H54 (cell line): ENCODE data around the gene CHD6.
"Not testable (repeated sequence)": the region's sequence is repeated elsewhere in the genome, so short reads cannot be mapped to it uniquely, and the experiment has no call there.

Source experiments
- DNase-seq: peaks from one replicate; pipeline ENCODE4 v3.0.0; 2011; ENCODE audit warnings: low spot score, mixed read lengths; ENCODE audit not compliant: insufficient read length
- FAIRE-seq: peaks from 3 replicates; lab custom pipeline; 2011; peaks lifted over from hg19 to GRCh38; lab: Jason Lieb, UNC
- POLR2A ChIP-seq: IDR thresholded peaks from 2 replicates; pipeline ENCODE4 v1.6.1; 2011; ENCODE audit warnings: low read depth, mild to moderate bottlenecking, low read length

CHD6 gene

DNA sequence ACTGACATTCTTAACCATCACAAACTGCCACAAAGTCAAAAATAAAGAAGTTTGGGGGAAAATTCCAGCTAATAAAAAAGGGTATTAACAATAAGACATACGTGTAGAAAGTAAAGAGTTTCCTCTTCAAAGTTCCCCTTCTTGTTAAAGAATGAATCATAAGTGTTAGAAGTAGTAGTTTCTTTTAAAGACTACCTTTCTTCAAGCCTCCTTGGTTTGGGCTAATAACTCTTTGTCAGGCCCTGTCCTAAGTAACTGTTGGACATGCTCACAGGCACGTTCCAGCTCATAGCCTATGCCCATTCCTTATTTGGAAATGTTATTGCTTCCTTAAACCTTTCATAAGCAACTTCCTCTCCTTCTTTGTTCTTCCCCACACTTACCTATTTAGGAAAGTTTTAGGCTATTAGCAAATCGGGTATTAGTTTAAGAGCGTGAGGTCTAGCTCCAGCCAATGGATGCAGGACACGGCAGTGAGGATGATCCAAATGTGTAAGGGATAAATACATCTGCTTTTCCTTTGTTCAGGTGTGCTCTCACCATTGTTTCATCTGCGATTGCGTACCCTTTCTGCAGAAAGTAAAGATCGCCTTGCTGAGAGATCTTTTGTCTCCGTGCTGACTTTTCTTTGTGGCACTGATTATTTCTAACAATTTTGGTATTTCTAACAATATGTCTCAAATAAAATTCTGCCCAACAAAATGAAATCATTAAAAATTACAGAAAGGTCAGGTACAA, 64.9 kb downstream of the CHD6 start:
- no peak for FAIRE-seq
- no peak for TF ChIP-seq POLR2A
- no peak for DNase-seq

GRCh38 chr20:41552295-41553068, 65.7 kb downstream of the CHD6 start:
- TF ChIP-seq POLR2A: no peak
- DNase-seq: no peak
- FAIRE-seq: no peak

DNA sequence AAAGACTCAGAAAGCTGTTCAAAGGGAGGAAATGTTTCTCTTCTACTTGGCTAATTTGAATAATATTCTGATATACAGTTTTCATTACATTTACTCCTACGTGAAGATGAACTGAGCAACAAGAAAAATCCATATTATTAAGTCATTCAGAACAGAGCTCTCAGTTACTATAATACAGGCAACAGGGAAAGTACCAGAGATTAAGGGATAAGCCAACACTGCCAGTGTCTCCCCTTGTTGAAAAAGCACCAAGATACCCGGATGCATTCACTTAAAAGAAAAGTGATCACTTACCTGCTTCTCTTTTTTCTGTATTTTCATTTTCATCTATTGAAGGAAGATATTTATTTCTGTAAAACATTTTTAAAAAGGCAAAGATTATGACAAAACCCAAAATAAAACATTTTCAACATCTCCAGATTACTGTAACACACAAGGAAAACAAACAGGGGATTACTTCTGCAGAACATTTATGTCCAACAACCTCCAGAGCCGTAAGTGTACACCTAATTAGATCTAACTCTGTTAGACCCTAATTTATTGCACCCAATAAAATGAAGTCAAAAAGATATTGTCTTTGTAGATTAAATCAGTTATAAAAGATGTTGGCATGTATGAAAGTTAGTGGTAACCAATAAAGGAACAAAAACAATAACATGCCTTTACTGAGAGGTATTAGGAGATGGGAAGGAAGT, 67.0 kb downstream of the CHD6 start:
- TF ChIP-seq POLR2A: no peak
- DNase-seq (no peak), FAIRE-seq (no peak)

- no peak for FAIRE-seq
- TF ChIP-seq POLR2A: no peak
- DNase-seq: no peak
These were observed 71.0 kb downstream of the CHD6 start for GRCh38 chr20:41547221-41547620.

DNA sequence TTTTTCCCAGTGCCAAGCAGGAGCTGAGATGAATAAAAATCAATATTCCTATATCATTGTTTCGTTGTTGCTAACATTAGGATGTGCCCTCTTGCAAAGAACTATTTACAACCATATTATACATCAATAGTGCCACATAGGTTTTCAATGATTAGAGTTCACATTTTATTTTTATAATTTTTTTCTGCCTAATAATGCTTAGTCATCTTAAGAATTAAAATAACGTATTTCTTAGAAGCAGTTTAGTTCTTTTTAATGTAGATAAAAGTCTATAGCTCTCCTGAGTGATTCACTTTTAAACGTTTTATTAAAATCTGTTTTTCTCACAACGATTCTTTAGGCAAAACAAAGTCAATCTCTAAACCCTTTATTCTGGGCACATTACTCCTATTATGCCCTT, 71.6 kb downstream of the CHD6 start:
- DNase-seq: no peak
- TF ChIP-seq POLR2A: no peak
- FAIRE-seq: no peak

- FAIRE-seq (no peak), DNase-seq (no peak)
- TF ChIP-seq POLR2A: no peak
These were observed 73.7 kb downstream of the CHD6 start for GRCh38 chr20:41544472-41544871.

DNA sequence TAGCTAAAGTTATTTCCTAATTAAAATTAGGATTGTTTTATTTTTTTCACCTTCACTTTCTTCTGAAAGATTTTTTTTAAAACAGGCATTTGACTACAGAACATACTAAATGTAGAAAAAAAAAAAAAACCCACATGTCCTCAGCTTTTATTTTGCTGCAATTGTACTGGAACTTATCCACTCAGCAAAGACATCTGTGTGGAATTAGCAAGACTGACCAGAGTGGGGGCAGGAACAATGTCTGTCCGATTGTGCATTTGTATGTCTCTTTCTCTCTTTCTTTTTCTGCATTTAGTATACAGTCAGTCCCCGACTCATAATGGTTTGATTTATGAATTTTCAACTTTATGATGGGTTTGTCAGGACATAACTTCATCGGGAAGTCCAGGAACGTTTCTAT, 77.3 kb downstream of the CHD6 start:
- no peak for FAIRE-seq
- TF ChIP-seq POLR2A: no peak
- DNase-seq: no peak

DNA sequence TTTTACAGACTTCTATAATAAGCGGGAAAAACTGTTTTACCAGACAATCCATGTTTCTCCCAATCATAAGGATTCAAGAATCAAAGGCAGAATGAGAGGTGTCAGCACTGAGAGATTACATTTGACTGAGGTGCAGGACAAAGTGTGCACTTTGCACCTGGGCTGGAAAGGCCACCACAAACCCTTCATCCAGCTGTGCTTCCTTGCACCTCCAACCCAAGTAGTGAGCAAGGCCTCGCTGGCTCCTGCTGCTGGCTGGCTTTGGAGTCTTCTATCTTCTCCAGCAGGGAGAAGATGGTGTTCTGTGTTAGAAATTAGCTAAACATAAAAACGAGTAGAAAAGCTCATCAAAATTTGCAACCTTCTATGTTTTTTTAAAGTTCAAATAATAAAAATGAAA, 77.7 kb downstream of the CHD6 start:
- no peak for FAIRE-seq

GRCh38 chr20:41538810-41539596, 79.2 kb downstream of the CHD6 start:
- FAIRE-seq: no peak
- TF ChIP-seq POLR2A: no peak
- no peak for DNase-seq

More for the DNA sequence above, 77.7 kb downstream of the CHD6 start:
- TF ChIP-seq POLR2A: no peak
- DNase-seq: no peak

DNA sequence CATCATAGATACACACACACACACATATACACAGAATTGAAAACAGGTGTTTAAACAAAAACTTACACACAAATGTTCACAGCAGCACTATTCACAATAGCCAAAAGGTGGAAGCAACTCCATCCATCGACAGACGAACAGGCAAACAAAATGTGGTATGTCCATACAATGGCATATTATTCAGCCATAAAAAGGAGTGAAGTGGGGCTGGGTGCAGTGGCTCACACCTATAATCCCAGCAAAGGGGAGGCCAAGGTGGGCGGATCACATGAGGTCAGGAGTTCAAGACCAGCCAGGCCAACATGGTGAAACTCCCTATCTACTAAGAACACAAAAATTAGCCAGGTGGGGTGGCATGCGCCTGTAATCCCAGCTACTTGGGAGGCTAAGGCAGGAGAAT, 80.3 kb downstream of the CHD6 start:
- DNase-seq: no peak
- no peak for FAIRE-seq
- TF ChIP-seq POLR2A: no peak

- not testable (repeated sequence) for DNase-seq, FAIRE-seq
These were observed 82.6 kb downstream of the CHD6 start for GRCh38 chr20:41535551-41535950.

GRCh38 chr20:41534842-41535241, 83.3 kb downstream of the CHD6 start:
- FAIRE-seq: no peak
- TF ChIP-seq POLR2A: no peak
- no peak for DNase-seq

DNA sequence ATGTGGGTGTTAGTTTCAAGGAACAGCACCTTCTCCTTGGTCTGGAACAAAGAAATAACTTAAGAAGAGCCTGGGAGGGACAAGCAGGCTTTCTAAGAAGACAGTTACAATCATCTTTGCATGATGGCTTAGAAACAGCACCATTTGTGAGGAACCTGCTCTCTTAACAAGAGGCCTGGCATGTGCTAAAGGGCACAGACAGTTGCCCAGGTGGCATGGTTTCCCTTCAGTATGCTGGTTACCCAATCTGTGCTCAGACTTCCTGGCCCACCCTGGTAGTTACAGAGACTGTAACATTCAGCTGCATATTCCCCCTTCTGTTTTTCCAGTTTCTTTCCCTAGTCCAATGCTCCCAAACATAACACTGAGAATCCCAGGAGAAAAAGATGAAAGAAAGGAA, 84.0 kb downstream of the CHD6 start:
- TF ChIP-seq POLR2A: no peak
- FAIRE-seq (no peak), DNase-seq (no peak)
